HepG2 (cell line): ENCODE data around the gene ARL2. TPM values are rescaled to one million over a fixed set of nuclear protein-coding genes. Genes with fewer than 3 reads are reported as not detected.

Experiments
- CCAR2 ChIP-seq: fragments of 200-400 bp; formaldehyde crosslinking; optimal IDR thresholded peaks from 2 replicates; pipeline ENCODE3; 2018; ENCODE audit warnings: low read depth, mild to moderate bottlenecking, low read length, moderate library complexity
- ELF1 ChIP-seq: sonication (generic); formaldehyde crosslinking; IDR thresholded peaks from 2 replicates; pipeline ENCODE4 v1.4.0; 2020; ENCODE audit warnings: missing genetic modification reagents
- KAT8 ChIP-seq: IDR thresholded peaks from 2 replicates; pipeline ENCODE4 v1.6.1; 2016; ENCODE audit warnings: missing genetic modification reagents, missing compliant biosample characterization
- LCORL ChIP-seq, 2 experiments: fragments of 450-650 bp in 1 of 2; sonication (generic) in 1 of 2; formaldehyde crosslinking in 1 of 2; IDR thresholded peaks; 2 replicates each; pipeline versions ENCODE4 v1.5.0 to v1.6.1; 2017 to 2020; ENCODE audit warnings: antibody characterized with exemption in 1 of 2, missing genetic modification reagents in 1 of 2
- MTF2 ChIP-seq: sonication (generic); formaldehyde crosslinking; IDR thresholded peaks from 2 replicates; pipeline ENCODE4 v1.5.0; 2020; ENCODE audit warnings: missing genetic modification reagents, borderline replicate concordance
- TAF1 ChIP-seq: sonication (generic); formaldehyde crosslinking; IDR thresholded peaks from 2 replicates; pipeline ENCODE4 v1.4.0; 2020; ENCODE audit warnings: missing genetic modification reagents
- YEATS2 ChIP-seq: sonication (generic); formaldehyde crosslinking; IDR thresholded peaks from 2 replicates; pipeline ENCODE4 v1.4.0; 2020; ENCODE audit warnings: missing genetic modification reagents, borderline replicate concordance
- ZBTB7B ChIP-seq: sonication (generic); formaldehyde crosslinking; IDR thresholded peaks from 2 replicates; pipeline ENCODE4 v1.4.0; 2020; ENCODE audit warnings: missing genetic modification reagents
- ZC3H4 ChIP-seq: sonication (generic); formaldehyde crosslinking; IDR thresholded peaks from 2 replicates; pipeline ENCODE4 v1.4.0; 2020; ENCODE audit warnings: missing genetic modification reagents, borderline replicate concordance
- ZMYM2 ChIP-seq: sonication (generic); formaldehyde crosslinking; IDR thresholded peaks from 2 replicates; pipeline ENCODE4 v1.8.0; 2022; ENCODE audit warnings: mild to moderate bottlenecking, missing genetic modification reagents
- ZNF441 ChIP-seq: sonication (generic); formaldehyde crosslinking; IDR thresholded peaks from 2 replicates; pipeline ENCODE4 v1.7.0; 2021; ENCODE audit warnings: missing genetic modification reagents, borderline replicate concordance
- ZNF543 ChIP-seq: sonication (generic); formaldehyde crosslinking; IDR thresholded peaks from 2 replicates; pipeline ENCODE4 v1.4.0; 2020; ENCODE audit warnings: mild to moderate bottlenecking, missing genetic modification reagents
- ZNF83 ChIP-seq: sonication (generic); formaldehyde crosslinking; IDR thresholded peaks from 2 replicates; pipeline ENCODE4 v1.4.0; 2020; ENCODE audit warnings: missing genetic modification reagents, mild to moderate bottlenecking, borderline replicate concordance
- polyA plus RNA-seq, 8 experiments: library from polyadenylated mRNA; depleted of rRNA in 3 of 8; stranded (reverse) in 7 of 8; unstranded in 1 of 8; fragments of >200 nt; fragmentation: Illumina TruSeq in 4 of 8; extraction: Trizol in 4 of 8; gene quantifications; 2 replicates each; pipeline versions ENCODE4 v1.2.1 to v1.2.3, GENCODE V29; 2011 to 2016; ENCODE audit warnings: low read depth in 4 of 8, missing spikeins in 1 of 8, mixed read lengths in 1 of 8; ENCODE audit not compliant: insufficient read depth in 1 of 8
- total RNA-seq, 5 experiments: library from RNA; depleted of rRNA; stranded (reverse); fragments of >200 nt; fragmentation: Illumina TruSeq; extraction: Trizol; gene quantifications; 2 replicates each; pipeline ENCODE4 v1.2.3, GENCODE V29; 2016; ENCODE audit warnings: low read depth in 1 of 5
- TF ChIP-seq, protein P1 (sequence below): sonication (generic); formaldehyde crosslinking; conservative IDR thresholded peaks from 2 replicates; pipeline ENCODE4 v1.4.0; 2020; ENCODE audit warnings: missing genetic modification reagents
- TF ChIP-seq, protein P2 (sequence below): sonication (generic); formaldehyde crosslinking; IDR thresholded peaks from 2 replicates; pipeline ENCODE4 v1.8.1; 2023; ENCODE audit warnings: mild to moderate bottlenecking, missing genetic modification reagents, borderline replicate concordance
- TF ChIP-seq, protein P3 (sequence below): sonication (generic); formaldehyde crosslinking; conservative IDR thresholded peaks from 2 replicates; pipeline ENCODE4 v1.4.0; 2020; ENCODE audit warnings: mild to moderate bottlenecking, missing genetic modification reagents, moderate library complexity
- TF ChIP-seq, protein P4 (sequence below): sonication (generic); formaldehyde crosslinking; IDR thresholded peaks from 2 replicates; pipeline ENCODE4 v1.4.0; 2020; ENCODE audit warnings: missing genetic modification reagents, borderline replicate concordance
- TF ChIP-seq, protein P5 (sequence below): sonication (generic); formaldehyde crosslinking; IDR thresholded peaks from 2 replicates; pipeline ENCODE4 v1.4.0; 2020; ENCODE audit warnings: missing genetic modification reagents

ARL2 gene
- total and polyA plus RNA-seq, 2 of the 13 experiments (the other 11 are each of a cell fraction or from before 2014, with no cell fraction given) = 82.9 to 84.4 TPM

DNA sequence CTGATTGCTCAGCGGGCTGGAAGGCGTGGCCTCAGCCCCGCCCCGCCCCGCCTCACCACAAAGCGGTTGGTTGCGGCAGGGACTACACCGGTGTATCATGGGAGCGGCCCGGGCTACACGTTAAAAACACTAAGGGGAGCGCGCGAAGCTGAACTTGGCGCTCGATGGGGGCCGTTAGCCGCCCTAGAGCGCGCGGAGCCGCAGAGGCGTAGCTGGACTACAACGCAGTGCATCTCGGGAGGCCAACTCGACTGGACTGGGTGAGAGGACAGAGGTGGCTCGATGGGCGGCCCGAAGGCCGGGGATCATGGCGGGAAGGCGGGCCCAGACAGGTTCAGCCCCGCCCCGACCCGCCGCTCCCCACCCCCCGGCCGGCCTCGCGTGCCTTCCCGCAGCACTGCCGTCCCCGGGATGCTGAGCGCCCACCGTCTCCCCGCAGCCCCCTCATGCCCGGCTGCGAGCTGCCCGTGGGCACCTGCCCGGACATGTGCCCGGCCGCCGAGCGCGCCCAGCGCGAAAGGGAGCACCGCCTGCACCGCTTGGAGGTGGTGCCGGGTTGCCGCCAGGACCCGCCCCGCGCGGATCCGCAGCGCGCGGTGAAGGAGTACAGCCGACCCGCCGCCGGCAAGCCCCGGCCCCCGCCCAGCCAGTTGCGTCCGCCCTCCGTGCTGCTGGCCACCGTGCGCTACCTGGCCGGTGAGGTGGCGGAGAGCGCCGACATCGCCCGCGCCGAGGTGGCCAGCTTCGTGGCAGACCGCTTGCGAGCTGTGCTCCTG is 27.1 kb downstream of the ARL2 start, which contains the start of gene SAC3D1 (continued):
- TF ChIP-seq LCORL (IDR thresholded peaks at IDR 0.05) (no peak), LCORL (CRISPR knock-in tag; IDR thresholded peaks at IDR 0.05) (peak; percentile 91; the same call in 1 of the 2 replicates), ZNF83 (CRISPR knock-in tag) (no peak), ZBTB7B (CRISPR knock-in tag) (peak; percentile 66; the same call in 1 of the 2 replicates), ZMYM2 (CRISPR knock-in tag) (0 out of 2 replicates have a peak, but pooled peaks have one; percentile 38), YEATS2 (CRISPR knock-in tag) (peak; percentile 83), ZNF441 (CRISPR knock-in tag) (peak; percentile 20; the same call in 1 of the 2 replicates), ZNF543 (CRISPR knock-in tag) (peak; percentile 55; the same call in 1 of the 2 replicates), ZC3H4 (CRISPR knock-in tag) (no peak), TAF1 (CRISPR knock-in tag) (peak; percentile 52; the same call in 1 of the 2 replicates), CCAR2 (no peak), ELF1 (CRISPR knock-in tag) (peak; percentile 45; the same call in 1 of the 2 replicates), KAT8 (peak; percentile 77), MTF2 (no peak)
- TF ChIP-seq, protein P1, sequence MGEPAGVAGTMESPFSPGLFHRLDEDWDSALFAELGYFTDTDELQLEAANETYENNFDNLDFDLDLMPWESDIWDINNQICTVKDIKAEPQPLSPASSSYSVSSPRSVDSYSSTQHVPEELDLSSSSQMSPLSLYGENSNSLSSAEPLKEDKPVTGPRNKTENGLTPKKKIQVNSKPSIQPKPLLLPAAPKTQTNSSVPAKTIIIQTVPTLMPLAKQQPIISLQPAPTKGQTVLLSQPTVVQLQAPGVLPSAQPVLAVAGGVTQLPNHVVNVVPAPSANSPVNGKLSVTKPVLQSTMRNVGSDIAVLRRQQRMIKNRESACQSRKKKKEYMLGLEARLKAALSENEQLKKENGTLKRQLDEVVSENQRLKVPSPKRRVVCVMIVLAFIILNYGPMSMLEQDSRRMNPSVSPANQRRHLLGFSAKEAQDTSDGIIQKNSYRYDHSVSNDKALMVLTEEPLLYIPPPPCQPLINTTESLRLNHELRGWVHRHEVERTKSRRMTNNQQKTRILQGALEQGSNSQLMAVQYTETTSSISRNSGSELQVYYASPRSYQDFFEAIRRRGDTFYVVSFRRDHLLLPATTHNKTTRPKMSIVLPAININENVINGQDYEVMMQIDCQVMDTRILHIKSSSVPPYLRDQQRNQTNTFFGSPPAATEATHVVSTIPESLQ (CRISPR knock-in tag) = no peak
- TF ChIP-seq, protein P2, sequence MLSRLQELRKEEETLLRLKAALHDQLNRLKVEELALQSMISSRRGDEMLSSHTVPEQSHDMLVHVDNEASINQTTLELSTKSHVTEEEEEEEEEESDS = peak; percentile 69; the same call in 1 of the 2 replicates
- TF ChIP-seq, protein P3, sequence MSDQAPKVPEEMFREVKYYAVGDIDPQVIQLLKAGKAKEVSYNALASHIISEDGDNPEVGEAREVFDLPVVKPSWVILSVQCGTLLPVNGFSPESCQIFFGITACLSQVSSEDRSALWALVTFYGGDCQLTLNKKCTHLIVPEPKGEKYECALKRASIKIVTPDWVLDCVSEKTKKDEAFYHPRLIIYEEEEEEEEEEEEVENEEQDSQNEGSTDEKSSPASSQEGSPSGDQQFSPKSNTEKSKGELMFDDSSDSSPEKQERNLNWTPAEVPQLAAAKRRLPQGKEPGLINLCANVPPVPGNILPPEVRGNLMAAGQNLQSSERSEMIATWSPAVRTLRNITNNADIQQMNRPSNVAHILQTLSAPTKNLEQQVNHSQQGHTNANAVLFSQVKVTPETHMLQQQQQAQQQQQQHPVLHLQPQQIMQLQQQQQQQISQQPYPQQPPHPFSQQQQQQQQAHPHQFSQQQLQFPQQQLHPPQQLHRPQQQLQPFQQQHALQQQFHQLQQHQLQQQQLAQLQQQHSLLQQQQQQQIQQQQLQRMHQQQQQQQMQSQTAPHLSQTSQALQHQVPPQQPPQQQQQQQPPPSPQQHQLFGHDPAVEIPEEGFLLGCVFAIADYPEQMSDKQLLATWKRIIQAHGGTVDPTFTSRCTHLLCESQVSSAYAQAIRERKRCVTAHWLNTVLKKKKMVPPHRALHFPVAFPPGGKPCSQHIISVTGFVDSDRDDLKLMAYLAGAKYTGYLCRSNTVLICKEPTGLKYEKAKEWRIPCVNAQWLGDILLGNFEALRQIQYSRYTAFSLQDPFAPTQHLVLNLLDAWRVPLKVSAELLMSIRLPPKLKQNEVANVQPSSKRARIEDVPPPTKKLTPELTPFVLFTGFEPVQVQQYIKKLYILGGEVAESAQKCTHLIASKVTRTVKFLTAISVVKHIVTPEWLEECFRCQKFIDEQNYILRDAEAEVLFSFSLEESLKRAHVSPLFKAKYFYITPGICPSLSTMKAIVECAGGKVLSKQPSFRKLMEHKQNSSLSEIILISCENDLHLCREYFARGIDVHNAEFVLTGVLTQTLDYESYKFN = 0 out of 2 replicates have a peak, but pooled peaks have one; percentile 63
- TF ChIP-seq, protein P4, sequence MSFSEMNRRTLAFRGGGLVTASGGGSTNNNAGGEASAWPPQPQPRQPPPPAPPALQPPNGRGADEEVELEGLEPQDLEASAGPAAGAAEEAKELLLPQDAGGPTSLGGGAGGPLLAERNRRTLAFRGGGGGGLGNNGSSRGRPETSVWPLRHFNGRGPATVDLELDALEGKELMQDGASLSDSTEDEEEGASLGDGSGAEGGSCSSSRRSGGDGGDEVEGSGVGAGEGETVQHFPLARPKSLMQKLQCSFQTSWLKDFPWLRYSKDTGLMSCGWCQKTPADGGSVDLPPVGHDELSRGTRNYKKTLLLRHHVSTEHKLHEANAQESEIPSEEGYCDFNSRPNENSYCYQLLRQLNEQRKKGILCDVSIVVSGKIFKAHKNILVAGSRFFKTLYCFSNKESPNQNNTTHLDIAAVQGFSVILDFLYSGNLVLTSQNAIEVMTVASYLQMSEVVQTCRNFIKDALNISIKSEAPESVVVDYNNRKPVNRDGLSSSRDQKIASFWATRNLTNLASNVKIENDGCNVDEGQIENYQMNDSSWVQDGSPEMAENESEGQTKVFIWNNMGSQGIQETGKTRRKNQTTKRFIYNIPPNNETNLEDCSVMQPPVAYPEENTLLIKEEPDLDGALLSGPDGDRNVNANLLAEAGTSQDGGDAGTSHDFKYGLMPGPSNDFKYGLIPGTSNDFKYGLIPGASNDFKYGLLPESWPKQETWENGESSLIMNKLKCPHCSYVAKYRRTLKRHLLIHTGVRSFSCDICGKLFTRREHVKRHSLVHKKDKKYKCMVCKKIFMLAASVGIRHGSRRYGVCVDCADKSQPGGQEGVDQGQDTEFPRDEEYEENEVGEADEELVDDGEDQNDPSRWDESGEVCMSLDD (CRISPR knock-in tag) = no peak
- TF ChIP-seq, protein P5, sequence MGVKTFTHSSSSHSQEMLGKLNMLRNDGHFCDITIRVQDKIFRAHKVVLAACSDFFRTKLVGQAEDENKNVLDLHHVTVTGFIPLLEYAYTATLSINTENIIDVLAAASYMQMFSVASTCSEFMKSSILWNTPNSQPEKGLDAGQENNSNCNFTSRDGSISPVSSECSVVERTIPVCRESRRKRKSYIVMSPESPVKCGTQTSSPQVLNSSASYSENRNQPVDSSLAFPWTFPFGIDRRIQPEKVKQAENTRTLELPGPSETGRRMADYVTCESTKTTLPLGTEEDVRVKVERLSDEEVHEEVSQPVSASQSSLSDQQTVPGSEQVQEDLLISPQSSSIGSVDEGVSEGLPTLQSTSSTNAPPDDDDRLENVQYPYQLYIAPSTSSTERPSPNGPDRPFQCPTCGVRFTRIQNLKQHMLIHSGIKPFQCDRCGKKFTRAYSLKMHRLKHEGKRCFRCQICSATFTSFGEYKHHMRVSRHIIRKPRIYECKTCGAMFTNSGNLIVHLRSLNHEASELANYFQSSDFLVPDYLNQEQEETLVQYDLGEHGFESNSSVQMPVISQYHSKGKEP (CRISPR knock-in tag) = 0 out of 2 replicates have a peak, but pooled peaks have one; percentile 27
